Measurements from ENCODE around the gene C2orf49.

The C2orf49 gene

DNA sequence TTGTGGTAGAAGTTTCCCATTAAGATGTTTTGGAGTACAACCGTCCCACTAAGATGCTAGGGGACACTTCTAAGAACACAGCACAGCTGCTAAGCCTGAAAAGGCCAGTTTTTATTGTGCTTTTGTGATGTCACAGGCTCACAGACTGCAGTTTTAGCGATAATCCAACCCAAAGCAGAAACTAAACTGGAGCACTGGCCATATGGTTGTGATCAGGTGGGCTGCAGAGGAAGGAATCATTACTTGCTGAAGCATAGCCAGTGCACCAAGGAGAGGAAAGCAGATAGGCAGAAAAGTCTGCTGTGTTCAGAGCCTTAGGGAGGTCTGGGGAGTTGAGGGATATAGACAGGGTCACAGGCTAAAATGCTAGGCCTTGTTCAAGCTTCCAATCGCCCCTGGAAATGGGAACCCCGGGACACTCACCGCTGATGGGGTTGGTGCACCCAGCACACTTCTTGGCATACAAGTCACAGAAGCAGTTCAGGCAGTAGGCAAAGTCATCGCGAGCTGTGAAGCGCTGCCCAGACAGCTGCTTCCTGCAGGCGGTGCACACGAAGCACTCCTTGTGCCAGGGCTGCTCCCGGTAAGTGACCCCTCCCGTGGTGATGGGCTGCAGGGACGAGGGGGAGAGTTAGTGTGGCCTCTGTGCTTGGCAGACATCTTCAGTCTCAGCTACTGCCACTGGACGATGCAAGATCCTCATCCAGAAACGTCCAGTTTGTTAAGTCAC, 25.7 kb downstream of the C2orf49 start:
- no peak for DNase-seq (ENCODE audit: low spot score)

DNA sequence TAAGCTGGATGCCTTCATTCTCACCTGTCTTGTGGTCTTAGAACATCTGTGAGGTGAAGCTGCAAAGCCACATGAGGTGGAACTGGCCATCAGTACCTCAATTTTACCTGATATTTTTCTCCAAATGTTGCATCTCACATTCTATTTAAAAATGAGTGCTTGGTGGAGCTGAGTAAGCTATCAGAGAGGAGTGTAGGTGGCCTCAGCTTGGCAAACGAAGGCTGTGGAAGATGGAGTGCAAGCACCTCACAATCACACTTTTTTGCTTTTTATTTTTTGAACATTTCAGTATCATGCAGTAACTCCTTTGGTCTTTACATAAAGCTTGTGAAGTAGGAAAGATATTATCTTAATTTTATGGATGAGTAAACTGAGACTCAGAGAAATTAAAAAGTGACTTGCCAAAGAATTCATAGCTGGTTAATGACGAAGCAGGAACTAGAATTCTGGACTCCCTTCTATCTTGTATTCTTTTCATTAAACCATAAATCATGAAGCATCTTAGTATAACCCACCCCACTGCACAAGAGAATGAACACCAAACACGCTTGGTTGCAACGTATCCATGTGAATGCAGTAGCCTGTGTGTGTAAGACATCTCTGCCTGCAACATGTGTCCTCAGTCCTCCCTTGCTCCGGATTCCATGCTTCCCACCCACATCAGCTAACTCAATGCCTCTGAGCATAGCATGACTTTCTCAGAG, 27.2 kb downstream of the C2orf49 start:
- no peak for DNase-seq (ENCODE audit: low spot score)

DNA sequence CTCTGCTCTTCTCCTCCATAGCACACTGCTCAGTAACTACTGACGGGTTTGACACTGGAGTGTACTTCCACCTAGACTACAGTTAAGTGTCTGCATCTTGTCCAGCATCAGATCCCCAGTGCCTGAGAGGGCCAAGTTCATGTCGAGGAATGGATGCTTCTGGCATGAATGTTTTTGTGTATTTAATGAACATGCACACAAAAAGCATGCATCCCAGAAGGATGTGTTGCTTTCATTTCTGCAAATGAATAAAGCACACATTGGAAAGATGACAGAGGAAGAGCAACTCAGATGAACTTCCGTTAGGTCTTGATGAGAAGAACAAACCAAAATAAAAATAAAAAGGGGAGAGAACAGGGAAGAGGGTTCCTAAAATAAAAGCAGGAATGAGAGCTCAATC, 27.9 kb downstream of the C2orf49 start:
- DNase-seq (ENCODE audit: low spot score), result no peak

DNA sequence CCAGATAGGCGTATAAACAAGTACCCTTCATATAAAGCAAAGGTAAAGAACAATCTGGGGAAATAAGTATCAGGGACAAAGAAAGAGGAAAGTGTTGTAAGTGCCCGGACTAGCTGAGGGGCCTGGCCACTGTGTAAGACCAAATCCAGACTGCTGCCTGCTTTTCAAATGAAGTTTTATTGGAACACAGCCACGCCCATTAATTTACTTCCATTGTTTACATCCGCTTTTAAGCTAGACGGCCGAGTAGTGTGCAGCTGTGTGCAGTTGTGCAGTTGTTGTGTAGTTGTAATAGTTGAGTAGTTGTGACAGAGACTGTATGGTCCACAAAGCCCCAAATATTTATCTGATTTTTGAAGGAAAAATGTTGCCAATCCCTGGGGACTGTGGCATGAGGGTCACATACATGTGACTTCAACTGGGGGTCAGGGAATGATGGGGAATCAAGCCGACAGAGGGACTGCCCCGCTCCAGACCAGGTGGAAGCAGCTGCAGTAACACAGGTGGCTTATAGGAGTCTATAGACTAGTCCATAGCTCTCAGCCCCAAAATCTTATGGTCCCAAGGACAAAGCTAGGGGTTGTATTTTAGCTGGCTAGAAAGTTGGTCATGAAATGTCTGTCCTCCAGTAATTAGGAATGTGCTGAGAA, 31.5 kb downstream of the C2orf49 start:
- DNase-seq (ENCODE audit: low spot score), result no peak

DNA sequence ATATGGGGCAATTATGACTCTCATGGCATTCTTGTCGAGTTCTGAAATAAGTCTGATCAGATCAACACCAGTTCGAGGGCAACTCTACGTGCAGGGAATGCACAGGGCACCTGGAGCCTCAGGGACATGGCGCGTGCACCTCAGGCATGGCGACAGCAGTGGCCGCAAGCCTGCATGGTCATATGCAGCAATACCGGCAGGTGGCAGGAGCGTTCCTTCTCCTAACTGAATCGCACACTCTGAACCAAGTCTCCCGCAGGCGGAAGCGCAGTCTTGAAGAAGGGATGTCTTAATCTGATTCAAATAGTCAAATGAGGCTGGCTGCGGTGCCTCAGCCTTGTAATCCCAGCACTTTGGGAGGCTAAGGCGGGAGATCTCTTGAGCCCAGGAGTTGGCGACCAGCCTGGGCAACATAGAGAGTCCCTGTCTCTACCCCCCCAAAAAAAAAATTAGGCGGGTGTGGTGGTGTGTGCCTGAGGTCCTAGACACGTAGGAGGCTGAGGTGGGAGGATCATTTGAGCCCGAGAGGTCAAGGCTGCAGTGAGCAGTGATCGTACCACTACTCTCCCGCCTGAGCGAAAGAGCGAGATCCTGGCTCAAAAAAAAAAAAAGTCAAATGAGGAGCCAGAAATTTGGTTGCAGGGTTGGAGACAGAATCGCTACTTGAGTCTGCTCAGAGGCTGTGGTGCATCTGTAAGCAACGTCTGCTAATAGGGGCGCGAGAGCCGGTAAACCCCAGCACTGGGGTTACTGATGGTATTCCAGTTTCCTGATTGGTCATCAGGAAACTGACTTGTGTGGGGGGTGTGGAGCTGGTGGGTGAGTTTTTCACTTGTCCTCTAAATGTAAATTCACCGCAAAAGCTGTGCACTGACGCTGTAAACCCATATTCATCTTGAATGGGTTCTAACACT, 32.7 kb downstream of the C2orf49 start:
- DNase-seq (ENCODE audit: low spot score), result peak; percentile 89

DNA sequence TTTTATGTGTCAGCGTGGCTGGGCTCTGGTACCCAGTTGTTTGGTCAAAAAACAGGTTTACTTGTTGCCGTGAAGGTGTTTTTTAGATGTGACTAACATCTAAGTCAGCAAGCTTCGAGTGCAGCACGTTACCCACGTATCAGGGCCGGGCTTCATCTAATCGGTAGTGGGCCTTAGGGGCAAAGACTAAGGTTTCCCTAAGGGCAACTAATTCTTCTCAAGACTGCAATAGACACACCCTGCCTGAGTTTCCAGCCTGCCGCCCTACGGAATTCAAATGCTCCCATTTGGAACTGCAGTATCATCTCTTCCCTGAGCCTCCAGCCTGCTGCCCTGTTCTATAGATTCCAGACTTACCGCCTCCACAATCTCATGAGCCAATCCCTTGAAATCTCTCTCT, 33.8 kb downstream of the C2orf49 start:
- no peak for DNase-seq (ENCODE audit: low spot score)

DNA sequence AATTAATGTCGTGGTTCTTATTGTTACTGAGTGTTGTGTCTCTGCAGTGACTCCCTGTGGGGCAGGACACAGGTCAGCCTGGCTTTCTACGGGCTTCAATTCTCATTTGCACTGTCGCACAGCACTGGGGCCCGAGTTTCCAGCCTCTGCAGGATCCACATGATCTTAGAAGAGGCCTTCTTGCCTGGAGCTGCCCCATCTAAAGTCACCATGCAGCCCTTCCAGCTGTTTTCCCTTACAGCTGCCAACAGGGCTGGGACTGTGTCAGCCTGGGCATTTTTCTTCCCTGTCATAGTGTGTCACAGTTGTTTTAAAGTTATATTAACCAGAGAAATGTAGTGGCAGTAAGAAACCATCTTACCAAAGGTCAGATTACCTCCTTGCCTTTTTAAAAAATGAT, 34.5 kb downstream of the C2orf49 start:
- DNase-seq (ENCODE audit: low spot score), result no peak

DNA sequence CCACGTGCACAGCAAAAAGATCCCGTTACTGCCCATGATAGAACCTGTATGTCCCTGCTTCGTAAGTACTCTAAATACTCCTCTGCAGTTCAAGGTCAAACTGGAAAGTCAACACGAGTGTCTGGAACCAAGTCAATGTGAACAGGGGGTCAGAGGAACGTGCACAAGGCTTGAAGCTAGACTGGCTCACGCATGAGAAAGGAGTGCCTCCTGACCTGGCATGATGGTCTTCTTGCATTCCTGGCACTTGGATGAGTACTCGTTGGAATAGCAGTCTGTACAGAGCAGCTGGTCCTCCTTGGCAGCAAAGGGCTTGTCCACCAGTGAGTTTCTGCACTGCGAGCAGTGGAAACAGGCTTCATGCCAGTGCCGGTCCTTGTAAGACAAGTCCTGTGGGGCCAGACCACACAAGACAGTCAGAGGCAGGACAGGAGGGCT, 36.0 kb downstream of the C2orf49 start:
- no peak for DNase-seq (ENCODE audit: low spot score)

DNA sequence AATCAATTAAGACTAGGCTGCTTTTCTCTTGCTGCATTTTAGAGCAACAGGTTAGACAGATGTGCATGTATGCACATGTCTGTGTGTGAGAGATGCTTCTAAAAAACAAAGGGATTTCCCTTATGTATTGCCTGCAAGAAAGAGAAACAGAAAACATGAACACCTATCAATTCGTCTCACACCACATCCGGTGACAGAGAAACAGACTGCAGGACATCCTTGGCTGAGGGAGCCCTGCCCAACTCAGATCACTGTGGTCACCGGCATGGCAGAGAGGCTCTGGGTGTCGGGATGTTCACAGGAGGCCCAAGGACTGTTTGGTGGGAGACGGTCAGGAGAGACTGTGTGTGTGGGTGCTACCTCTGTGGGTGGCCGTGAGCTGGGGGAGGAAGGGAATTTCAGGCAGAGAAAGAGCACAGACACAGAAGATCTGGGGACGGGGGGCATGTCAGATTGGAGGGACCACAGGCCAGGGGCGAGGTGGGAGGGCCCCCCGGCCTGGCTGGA, 36.6 kb downstream of the C2orf49 start:
- no peak for DNase-seq (ENCODE audit: low spot score)

DNA sequence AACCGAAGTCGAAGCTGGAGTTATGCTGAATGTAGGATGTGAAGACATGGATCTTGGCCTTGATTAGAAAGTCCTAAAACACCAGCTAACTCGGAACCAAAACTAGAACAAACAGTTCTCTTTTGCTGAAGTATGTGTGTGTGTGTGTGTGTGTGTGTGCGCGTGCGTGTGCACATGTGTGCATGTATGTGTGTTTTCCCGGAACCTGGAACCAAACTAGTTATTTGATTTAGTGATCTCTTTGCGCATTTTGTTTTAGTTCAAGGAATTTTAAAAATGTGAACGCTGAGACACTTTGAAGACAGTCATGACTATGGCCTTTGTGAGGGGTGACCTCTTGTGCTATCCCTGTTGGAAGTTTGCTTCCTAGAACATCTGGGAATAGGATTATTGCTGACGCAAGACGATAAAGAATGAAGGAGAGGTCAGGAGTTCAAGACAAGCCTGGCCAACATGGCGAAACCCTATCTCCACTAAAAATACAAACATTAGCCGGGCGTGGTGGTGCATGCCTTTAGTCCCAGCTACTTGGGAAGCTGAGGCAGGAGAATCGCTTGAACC, 37.7 kb downstream of the C2orf49 start:
- DNase-seq (ENCODE audit: low spot score), result no peak

DNA sequence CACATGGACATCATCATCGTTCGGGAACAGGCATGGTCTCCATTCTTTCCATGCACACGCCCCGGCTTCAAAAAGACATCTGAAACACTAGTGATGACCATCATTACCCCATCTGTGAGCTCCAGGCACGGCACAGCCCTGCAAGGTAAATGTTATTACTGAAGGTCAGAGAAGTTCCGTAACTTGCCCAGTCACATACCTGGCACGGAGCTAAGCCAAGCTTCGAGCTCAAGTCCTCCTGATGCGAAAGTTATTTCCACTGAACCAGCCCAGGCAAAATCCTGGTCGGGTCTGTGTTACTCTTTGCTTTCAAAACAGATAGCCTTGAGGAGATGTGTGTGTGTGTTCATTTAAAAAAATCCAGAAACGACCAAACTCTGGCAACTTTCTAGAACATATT, 38.7 kb downstream of the C2orf49 start:
- no peak for DNase-seq (ENCODE audit: low spot score)

DNA sequence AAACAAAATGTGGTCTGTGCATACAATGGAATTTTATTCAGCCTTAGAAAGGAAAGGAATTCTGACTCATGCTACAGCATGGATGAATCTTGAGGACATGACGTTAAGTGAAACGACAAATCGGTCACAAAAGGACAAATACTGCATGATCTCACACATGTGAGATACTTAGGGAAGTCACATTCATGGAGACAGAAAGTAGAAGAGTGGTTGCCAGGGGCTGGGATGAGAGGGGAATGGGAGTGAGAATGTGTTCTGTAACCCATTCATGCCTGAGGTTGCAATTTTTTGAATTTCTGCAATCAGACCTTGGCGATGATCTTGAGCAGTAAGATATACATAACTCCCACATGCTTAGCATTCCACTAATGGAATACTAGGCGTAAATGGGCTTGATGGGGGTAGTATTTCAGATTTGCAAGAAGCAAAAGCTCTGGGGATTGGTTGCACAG, 39.5 kb downstream of the C2orf49 start:
- DNase-seq (ENCODE audit: low spot score), result no peak

DNA sequence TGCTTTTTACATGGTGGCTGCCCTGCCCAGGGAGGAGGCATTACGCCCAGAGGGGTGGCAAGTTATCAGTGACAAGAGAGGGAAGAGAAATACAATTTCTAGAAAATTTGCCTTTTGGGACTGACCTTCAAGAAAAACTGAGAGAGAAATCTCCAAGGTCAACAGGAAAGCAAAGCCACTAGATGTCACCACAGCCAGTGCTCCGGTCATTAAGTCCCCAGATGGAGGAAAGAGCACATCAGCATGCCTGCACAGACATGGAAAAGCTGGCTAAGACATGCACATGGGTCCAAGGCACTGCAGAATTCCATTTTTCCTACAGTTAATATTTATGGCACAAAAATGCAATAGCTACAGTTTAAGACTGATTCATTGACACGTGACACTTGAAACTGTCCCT, 40.5 kb downstream of the C2orf49 start:
- DNase-seq (ENCODE audit: low spot score), result peak; percentile 24

DNA sequence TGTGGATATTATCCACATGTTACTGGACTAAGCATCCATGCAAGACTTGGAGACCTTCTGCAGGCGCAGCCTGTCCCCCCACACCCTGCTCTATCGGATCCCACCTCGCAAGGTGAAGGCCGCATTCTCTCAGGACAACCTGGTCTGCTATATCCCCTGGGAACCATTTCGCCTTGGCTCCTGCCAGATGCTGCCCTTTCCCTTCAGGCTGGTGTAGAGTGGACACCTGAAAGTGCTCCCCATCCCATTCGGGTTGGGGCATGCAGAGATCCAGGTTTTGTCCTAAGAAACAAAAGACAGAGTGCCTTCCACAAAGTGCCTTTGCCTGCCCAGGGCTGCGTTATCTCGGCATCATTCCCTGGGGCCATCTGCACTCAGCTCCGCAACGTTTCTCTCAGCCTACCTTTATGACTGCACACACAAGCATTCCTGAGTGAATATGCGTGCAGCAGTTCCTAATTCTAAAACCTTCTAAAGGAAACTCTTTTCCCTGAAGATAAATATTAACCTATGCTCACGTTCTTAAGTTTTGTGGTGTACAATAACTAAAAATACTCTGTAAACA, 41.0 kb downstream of the C2orf49 start:
- DNase-seq (ENCODE audit: low spot score), result no peak

DNA sequence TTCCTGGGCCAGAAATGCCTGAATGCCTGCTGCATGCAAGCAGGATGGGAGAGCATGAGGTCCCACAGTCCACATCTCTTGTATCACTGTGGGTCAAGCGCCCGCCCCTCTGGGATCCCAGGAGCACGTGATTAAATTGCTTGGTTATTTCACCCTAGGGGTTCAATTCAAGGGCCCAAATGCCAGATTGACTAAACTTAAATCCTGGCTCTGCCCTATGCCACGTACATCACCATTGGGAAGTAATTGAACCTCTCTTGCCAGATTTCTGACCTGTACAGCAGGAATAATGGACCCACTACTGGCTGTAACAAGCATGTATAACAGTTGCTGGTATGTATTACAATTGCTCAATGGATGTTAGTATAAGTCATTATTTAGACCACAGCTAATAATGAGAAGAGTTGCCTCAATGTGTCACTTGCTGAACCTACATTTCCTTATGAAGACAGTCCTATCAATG, 41.6 kb downstream of the C2orf49 start:
- no peak for DNase-seq (ENCODE audit: low spot score)

DNA sequence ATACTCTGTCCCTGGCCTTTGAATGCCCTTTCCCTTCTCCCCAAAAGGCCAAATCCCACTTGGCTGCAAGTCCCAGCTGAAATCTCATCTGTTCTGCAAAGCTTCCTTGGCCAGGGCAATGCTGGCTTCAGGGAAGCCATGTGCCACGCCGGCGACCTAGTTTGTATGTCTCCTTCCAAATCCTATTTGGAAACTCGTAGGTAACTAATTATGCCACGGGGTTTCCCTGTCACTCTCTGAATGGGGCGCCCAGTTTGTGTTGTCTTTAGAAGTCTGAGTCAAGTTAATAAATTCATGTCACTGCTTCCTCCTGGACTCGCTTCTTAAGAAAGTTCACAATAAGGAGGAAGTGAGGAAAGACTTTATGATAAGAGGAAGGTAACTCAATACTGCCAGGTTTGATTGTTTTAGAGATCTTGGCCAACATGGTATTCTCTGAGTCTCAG, 42.4 kb downstream of the C2orf49 start:
- DNase-seq (ENCODE audit: low spot score), result no peak

DNA sequence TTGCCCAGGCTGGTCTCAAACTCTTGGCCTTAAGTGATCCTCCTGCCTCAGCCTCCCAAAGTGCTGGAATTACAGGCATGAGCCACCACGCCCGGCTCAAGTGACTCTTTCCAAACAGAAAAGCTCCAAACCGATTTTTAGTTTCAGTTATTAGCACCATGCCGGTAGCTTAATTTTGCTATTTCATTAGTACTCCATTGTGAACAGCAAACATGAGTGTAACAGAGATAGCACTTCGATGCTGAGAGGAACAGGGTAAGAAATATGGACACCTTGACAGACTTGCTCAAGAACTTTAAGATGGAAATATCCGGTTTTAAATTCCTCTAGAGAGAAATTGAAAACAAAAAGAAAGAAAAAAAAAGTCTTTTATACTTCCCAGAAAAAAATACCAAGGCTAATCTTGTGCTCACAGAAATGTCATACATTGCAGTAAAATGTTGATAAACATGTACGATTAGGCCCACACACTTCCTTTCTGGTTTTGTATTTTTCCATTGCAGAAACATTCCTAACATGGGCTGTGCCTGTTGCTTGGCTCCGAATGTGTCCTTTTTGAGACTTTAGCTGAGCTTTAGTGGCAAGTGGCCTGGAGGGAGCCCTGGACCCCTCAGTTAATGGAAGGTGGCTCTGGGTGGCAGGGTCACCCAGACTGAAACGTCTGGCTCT, 43.2 kb downstream of the C2orf49 start:
- DNase-seq (ENCODE audit: low spot score), result peak; percentile 49

DNA sequence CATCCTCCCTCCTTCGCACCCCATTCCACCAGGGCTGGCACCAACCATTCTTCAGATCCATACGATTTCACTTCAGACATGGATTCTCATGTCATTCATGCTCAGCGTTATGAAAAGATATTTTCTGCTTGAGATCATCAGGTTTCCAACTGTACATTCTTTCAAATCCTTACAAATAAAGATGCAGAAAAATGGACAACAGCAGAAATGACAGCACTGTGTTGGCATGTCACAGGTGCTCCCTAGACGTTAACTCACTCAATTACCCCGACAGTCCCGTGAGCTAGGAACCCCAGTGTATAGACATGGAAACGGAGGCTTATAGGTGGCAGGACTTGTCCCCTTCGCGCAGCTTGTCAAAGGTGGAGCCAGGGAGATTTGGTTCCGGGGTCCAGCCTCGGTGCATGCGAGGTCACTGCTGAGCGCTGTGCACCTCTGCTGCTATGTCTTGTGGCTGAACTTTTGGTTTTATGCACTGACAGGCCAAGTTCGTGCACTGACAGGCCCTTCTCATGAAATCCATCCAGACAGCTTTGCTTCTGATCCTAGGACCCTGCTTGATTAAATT, 43.8 kb downstream of the C2orf49 start:
- no peak for DNase-seq (ENCODE audit: low spot score)

DNA sequence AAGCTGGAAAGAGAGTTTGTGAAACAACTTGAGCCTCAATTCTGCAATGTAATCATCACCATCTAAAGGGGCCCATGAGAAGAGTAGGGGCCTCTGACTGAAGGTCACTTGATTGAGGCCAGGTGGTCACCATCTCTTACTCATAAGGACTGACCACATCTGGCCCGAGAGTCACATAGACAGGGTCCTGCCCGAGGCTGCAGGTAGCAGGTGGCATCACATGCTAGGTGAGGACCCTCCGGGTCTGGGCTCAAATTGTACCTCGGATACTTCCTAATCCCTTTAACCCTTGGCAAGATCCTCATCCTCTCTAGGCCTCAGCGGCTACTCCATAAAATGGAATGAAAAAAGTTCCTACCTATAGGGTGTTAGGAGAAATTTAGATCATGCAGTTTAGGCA, 44.8 kb downstream of the C2orf49 start:
- no peak for DNase-seq (ENCODE audit: low spot score)
